ENCODE measurements around the gene ZFP91.

GRCh38 chr11:58632510-58632909 is 53.6 kb downstream of the ZFP91 start:
- TF ChIP-seq TARDBP (IDR thresholded peaks at IDR 0.05): no peak
- TF ChIP-seq ZNF384 (IDR thresholded peaks at IDR 0.05): no peak
- TF ChIP-seq SUZ12 (IDR thresholded peaks at IDR 0.05): no peak
